GM21723 (cell line): ENCODE data around the gene TMEM184B.

Source experiments
- ATAC-seq: cut with Tn5 transposase; IDR thresholded peaks from one replicate; pipeline ENCODE4 v1.9.1; 2021; ENCODE audit warnings: mild to moderate bottlenecking, moderate library complexity; ENCODE audit not compliant: unreplicated experiment

The TMEM184B gene

GRCh38 chr22:38211556-38211955, 61.3 kb downstream of the TMEM184B start:
- ATAC-seq, result no peak

- no peak for ATAC-seq
Observed at GRCh38 chr22:38208551-38208968, 64.2 kb downstream of the TMEM184B start.

- no peak for ATAC-seq
Observed at GRCh38 chr22:38207898-38208432, 64.8 kb downstream of the TMEM184B start.

GRCh38 chr22:38205261-38206128, 67.3 kb downstream of the TMEM184B start:
- ATAC-seq, result no peak

GRCh38 chr22:38204784-38205183, 68.0 kb downstream of the TMEM184B start:
- no peak for ATAC-seq

- no peak for ATAC-seq
Observed at GRCh38 chr22:38203855-38204514, 68.8 kb downstream of the TMEM184B start.

GRCh38 chr22:38203090-38203810, 69.6 kb downstream of the TMEM184B start:
- peak; percentile 29 for ATAC-seq

GRCh38 chr22:38202437-38203089, 70.2 kb downstream of the TMEM184B start:
- peak; percentile 26 for ATAC-seq

- peak; percentile 45 for ATAC-seq
Observed at GRCh38 chr22:38201711-38202436, 70.9 kb downstream of the TMEM184B start, which contains the start of gene MAFF. TSS of gene MAFF (plus strand) at chr22:38201994. CDS start at chr22:38213854, 11,860 bp downstream.

- no peak for ATAC-seq
Observed at GRCh38 chr22:38201371-38201710, 71.5 kb downstream of the TMEM184B start.

- no peak for ATAC-seq
Observed at GRCh38 chr22:38199826-38200559, 72.8 kb downstream of the TMEM184B start.

GRCh38 chr22:38196791-38197419, 75.9 kb downstream of the TMEM184B start:
- no peak for ATAC-seq

GRCh38 chr22:38193580-38193979, 79.2 kb downstream of the TMEM184B start:
- ATAC-seq, result no peak

GRCh38 chr22:38192475-38192863, 80.3 kb downstream of the TMEM184B start:
- ATAC-seq, result no peak

- ATAC-seq, result no peak
Observed at GRCh38 chr22:38191731-38192474, 80.9 kb downstream of the TMEM184B start.

- ATAC-seq, result no peak
Observed at GRCh38 chr22:38191055-38191454, 81.8 kb downstream of the TMEM184B start.

GRCh38 chr22:38190581-38190980, 82.2 kb downstream of the TMEM184B start:
- no peak for ATAC-seq

GRCh38 chr22:38189104-38189503, 83.7 kb downstream of the TMEM184B start:
- ATAC-seq, result no peak
